Measurements from ENCODE around the gene FHIT. TPM values are rescaled to one million over a fixed set of nuclear protein-coding genes. Genes with fewer than 3 reads are reported as not detected.
"Not testable (repeated sequence)": the region's sequence is repeated elsewhere in the genome, so short reads cannot be mapped to it uniquely, and the experiment has no call there.

Gene FHIT
- total RNA-seq, 1 experiment from 2014 or later: 0.39 TPM

DNA sequence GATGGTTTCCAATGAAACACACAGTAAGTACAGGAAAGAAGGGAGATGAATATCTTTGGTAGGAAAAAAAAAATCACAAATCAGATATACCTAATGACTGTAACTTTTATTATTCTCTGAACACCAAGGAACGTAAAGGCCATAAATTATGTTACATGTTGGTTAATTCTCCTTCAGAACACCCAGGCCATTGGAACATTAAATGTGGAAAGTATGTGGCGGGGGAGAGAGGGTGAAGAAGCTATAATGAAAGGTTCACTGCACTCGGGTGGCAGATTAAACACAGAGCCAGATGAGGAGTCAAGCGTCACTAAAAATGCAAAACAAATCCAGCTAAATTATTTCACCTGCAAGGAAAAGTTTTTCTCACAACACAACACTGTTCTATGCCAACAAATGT lies 193.8 kb downstream of the FHIT start:
- no peak for DNase-seq (ENCODE audit: low read depth)

DNA sequence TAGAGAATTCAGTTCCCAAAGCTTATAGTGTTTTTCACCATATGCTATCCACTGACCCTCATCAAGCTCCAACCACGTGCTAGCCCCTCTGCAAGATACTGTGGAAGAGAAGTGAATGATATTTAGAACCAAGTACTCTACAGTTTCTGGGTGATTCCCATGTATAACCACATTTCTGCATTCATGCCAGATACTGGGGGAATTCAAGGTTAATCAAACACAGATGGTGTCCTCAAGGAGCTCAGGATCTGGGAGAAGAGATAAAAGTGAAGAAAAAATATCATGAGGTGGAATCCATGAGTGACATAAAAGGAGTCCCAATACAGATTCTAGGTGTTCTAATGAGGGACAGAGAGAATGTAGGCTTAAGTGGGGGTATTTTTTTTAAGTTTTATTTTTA lies 195.8 kb downstream of the FHIT start:
- no peak for DNase-seq (ENCODE audit: low read depth)

DNA sequence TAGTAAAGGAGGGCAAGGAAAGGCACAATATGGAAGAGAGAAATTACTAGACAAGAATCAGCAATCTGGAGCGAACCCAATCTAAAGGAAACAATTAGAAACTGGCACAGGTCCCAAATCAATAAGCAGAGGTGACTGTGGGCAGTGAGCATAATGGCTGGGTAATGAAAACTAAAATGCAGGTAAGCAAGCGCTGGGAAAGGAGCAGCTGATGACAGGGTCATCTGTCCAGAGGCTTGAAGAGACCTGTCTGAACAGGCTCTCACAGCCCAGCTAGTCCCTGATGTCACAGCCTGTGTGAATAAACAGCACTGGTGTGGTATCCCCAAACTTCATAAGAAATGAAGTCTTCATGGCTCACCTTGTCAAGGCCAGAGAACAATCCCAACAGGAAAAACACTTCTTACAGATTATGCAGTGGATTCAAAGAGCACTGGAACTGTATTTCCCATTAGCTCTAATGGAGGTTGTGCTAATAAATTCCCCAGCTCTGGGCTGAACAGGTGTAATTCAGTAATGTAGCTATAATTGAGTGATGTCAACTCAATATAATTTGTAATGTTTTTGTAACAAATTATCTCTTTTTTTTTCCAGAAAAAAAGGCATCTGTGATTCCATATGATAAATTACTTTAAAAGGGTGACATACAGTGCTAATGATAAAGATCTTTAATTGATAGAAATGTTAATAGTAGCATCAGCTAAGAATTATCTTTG lies 197.3 kb downstream of the FHIT start:
- DNase-seq (ENCODE audit: low read depth): no peak

DNA sequence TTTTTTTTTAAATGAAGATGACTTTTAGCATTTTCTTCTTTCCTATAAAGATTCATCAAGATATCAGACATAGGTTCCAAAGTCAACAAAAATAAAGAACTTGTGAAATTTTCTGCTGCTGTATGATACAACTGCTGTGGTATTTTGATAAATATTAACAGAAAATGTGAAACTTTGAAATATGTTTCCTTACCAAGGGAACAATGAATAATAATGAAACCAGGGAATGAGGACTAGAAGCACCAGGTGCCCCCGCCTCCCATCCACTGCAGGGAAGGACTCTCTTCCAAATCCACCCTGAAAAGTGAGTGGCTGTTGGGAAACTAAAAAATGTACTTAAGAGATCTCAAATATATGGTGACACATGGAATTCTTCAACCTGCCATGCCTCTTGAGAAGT lies 198.4 kb downstream of the FHIT start:
- DNase-seq (ENCODE audit: low read depth): no peak

DNA sequence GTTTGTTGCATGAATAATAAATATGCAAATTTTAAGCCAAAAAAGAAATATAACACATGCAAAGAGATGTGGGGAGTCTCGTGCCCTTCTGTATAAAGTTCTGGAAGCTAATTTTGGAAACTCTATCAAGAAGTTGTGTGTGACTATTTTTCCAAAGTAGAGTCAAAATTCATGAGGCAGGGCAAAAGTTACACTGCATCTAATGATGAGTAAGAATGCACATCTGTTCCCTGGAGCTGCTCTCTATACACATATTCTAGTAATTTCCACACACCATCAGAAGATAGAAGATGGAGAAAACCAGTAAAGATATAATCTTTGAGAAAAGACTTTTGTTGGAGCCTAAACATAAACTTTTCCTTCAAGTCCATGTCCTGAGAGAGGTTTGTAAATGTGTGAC lies 199.6 kb downstream of the FHIT start:
- no peak for DNase-seq (ENCODE audit: low read depth)

DNA sequence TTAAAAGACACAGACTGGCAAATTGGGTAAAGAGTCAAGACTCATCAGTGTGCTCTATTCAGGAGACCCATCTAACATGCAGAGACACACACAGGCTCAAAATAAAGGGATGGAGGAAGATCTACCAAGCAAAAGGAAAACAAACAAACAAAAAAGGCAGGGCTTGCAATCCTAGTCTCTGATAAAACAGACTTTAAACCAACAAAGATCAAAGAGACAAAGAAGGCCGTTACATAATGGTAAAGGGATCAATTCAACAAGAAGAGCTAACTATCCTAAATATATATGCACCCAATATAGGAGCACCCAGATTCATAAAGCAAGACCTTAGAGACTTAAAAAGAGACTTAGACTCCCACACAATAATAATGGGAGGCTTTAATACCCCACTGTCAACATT lies 206.1 kb downstream of the FHIT start:
- not testable (repeated sequence) for DNase-seq (ENCODE audit: low read depth)

DNA sequence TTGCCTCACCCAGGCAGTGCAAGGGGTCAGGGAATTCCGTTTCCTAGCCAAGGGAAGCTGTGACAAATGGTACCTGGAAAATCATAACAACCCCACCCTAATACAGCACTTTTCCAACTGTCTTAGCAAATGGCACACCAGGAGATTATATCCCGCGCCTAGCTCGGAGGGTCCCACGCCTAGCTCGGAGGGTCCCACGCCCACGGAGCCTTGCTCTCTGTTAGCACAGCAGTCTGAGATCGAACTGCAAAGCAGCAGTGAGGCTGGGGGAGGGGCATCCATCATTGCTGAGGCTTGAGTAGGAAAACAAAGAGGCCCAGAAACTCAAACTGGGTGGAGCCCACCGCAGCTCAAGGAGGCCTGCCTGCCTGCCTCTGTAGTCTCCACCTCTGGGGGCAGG lies 208.1 kb downstream of the FHIT start:
- no peak for DNase-seq (ENCODE audit: low read depth)

DNA sequence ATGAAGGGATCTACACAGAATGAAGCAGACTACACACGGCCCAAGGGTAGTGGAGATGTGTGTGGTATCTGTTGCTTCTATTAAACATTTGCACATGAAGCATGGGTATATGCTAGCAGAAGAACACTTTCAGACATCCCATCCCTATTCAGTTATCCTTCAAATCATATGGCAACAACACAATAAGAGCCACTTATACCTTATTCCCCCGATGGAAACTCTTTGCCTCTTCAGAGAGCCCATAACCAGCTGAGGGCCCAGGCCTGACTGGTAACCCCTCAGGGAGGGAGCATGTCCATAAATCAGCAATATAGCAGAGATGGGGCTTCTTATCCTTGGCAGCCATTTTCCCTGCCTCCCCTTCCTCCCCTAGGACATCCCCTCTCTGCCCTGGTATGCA lies 210.6 kb downstream of the FHIT start:
- no peak for DNase-seq (ENCODE audit: low read depth)

DNA sequence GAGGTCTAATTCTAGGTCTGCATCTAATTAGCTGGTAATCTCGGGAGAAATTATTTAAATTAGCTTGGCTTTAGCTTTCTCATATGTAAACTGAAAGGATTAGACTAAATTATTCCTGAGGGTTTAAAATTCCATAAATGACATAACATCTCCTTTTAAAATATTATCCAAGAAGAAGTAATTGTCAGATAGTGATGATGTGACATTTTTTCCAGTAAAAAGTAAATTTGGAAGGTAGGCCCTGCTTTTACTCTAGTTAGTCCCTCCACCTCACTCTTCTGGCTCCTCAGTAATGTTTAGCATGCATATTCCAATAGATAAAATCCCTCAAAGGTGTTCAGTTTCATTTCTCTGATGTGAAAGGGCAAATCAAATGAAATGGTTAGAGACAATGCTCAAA lies 215.7 kb downstream of the FHIT start:
- DNase-seq (ENCODE audit: low read depth): no peak

DNA sequence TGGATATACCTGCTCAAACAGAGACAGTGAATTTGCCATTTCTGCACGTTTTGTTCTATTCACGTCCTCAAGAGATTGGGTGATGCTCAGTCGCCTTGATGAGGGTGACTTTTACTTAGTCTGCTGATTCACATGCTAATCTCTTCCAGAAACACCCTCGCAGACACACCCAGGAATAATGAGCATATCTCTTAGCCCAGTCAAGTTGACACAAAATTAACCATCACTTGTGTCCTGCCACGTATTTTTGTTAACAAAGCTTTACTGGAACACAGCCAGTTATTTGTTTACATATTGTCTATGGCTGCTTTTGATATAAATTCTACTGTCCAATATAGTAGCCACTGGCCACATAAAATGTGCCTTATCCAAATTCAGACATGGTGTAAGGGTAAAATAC lies 218.3 kb downstream of the FHIT start:
- no peak for DNase-seq (ENCODE audit: low read depth)

DNA sequence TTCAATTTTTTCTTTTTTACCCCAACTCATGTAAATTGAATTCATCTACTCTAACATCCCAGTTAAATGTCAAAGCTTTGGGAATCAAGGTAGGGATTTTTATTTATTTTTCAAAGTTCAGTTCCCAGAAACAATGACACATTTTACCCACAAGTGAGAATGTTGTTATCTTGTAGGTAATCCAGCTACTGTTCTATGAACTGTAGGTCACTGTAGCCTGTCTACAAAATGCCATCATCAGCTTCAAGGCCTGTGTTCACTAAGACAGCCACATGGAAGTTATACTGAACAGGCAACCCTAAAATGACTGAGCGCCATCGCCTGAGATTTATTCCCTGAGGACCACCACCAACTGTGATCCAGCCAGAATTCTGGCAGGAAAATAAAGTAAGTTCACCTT lies 219.7 kb downstream of the FHIT start:
- DNase-seq (ENCODE audit: low read depth): no peak

DNA sequence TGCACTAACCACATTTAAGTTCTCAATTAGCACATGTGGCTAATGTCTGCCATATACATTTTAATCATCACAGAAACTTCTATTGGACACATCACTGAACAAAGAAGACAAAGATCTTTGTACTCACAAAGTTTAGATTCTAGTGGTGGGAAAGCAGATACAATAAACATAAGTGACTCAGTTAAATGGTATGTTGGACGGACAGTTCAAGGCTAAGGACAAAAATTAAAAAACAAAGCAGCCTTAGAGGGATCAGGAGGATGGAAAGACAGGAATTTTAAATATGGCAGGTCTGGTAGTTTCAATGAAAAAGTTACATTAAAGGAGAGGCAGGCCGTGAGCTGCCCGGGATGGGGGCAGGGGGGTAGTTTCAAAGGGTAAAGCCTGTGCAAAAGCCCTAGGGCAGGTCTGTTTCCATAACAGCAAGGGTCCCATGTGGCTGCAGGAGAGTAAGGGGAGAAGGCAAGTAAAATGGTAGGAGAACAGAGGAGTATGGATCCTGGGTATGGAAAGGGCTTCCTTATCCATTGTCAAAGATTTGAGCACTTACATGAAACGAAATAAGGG lies 220.7 kb downstream of the FHIT start:
- DNase-seq (ENCODE audit: low read depth): peak; percentile 26

DNA sequence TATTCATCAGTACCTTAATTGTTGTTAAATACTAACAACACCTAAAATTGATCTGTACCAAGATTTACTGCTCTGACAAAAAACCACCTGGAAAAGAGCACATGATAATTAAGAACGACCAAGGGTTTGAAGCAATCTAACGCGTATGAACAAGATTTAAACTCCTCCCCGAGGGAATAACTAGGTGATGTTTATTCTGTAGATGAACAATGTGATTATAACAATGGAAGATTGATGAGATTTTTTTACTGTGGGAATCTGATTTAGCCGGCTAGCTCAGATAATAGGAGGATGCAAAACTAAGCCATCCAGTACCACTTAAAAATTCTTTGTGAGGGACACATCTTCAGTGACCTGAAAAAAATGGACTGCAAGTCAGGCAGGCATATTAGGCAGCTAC lies 222.1 kb downstream of the FHIT start:
- no peak for DNase-seq (ENCODE audit: low read depth)

DNA sequence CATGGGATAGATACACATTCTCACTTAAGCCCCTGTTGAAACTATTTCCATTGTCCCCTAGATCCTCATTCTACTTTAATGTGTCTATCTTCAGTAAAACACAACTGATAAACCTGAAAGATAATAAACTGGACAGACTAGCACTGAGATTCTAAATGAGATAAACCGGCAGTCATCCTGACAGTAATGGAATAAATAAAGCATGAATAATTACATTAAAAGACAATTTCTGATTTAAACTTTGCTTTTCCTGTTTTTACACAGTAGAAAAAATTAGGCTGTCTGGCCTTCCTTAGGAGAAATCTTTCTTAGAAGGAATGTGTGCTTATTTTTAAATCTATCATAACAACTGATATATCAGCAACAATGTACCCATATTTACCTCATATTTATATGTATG lies 232.4 kb downstream of the FHIT start:
- no peak for DNase-seq (ENCODE audit: low read depth)

DNA sequence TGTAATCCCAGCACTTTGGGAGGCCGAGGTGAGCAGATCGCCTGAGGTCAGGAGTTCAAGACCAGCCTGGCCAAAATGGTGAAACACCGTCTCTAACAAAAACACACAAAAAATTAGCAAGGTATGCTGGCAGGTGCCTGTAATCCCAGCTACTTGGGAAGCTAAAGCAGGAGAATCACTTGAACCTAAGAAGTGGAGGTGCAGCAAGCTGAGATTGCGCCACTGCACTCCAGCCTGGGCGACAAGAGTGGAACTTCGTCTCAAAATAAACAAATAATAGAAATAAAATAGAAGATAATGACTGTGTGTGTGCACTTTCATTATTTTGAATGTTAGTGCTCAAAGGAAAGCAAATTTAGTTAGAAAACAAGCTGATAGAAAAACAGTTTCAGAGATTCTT lies 234.2 kb downstream of the FHIT start:
- DNase-seq (ENCODE audit: low read depth): not testable (repeated sequence)

DNA sequence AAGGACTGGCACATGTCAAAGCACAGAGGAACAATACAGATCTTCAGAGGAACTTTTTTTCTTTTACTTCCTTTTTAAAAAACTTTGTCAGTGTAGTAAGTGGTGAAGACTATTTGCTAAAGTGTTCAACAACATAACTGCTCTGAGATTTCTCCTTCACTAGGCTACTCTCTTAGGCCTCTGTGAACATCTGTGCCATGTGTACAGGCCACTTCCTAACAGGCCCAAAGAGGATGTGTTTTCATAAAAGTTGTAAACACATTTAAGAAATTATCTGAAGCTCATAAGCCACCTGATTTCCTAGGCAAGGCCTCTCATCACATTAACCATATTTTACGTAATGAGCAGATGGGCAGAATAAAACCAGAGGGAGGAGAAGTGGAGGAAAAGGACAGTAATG lies 235.4 kb downstream of the FHIT start:
- no peak for DNase-seq (ENCODE audit: low read depth)

DNA sequence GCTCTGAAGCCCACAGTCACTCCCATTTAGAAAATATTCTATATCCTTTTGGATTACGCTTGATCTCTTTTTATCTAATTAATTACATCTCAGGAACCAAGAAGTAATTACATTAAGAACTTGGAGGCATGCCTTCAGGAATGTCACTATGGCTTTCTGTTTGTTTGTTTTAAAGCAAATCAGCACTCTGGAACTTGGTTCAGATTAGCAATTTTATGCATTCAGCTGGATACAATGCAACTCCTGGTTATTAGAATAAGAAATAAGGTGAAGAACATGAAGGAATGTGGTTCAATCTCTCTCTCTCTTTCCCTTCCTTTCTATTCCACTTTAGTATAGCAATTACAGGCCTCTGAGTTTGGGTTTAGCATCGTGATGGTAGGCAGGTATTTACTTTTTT lies 235.8 kb downstream of the FHIT start:
- DNase-seq (ENCODE audit: low read depth): no peak

DNA sequence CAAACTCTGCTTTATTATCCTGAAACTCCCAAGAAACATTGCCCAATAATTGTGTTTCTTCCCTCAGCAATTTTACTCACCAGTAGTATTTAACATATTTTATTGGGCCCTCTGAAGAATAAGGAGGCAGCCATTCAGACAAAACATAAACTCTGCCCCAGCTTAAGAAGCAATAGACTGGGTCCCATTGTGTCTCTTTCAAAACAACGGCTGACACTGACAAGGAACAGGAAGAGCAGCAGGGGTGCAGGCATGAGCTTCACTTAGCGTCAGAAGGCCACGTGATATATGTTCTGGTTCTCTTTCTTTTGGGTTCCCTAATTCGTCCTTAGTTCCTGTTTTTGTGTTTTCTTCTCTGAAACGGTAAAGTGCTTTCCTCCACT lies 242.3 kb downstream of the FHIT start:
- DNase-seq (ENCODE audit: low read depth): no peak

DNA sequence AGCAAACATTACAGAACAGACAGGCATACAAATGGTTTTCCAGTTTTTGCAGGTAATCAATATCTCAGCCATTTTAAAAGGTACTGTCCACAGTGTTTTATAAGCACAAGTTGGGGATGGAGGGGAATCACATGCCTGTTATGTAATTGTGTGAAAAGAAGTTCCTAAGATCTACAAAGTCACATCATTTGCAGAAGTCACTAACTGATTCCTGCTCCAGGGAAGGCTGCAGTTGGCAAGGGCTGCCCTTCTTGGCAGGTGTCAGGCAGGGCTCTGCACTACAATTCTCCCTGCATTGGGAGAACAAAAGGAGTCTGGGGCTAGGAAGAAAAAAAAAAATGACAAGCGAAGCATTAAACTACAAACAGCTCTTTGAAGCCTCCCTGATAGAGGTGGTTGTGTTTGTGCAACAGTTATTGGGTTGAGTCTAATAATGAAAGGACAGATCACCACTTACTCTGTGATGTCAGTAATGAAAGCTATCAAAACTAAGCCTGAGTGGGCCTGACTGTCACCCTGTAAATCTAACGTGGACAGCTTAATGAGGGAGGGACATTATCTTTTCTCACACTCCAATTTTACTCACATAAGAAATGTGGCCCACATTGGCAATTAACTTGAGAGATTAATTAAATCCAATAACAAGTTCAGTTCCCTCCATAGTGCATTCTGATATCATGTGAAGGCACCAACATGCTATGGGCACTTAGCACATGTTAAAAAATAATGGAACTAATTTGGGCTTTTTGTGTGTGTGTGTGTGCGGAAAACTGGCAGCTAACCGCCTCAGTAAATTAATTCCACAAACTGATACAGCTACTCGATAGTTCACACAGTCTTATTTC lies 242.9 kb downstream of the FHIT start:
- no peak for DNase-seq (ENCODE audit: low read depth)

DNA sequence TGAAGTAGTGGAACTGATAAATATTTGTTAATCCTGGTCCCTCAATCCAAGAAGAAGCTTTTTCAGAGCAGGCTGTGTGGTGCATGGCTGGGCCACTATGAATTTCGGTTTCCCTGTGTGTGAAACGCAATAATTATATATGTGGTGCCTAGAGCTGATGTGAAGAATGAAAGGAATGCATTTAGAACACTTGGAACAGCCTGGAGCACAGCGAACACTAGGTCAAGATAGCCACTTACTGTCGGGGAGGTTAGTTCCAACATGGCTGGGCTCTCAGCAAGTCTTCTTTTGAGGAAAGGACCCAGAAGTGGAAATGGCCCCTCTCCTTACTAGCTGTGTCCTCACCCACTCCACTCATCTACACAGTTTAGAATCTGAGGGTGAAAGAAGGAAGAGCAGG lies 245.7 kb downstream of the FHIT start:
- no peak for DNase-seq (ENCODE audit: low read depth)

DNA sequence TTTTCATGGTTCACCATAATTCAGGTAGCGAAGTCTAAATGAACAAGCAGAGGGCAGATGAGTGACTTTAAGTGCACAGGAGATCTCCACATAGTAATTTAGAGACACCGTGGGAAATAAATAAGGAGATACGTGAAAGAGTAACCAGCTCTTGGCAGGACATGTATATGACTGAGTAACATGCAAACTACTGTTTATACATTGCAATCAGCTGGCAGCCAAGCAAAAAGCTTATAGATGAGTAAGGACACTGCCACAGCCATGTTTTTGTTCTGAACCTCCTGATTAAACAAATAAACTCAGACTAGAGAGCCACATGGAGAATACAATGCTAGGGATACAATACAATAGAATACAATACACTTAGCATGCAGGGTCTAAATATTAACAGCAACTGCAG lies 252.4 kb downstream of the FHIT start:
- no peak for DNase-seq (ENCODE audit: low read depth)

DNA sequence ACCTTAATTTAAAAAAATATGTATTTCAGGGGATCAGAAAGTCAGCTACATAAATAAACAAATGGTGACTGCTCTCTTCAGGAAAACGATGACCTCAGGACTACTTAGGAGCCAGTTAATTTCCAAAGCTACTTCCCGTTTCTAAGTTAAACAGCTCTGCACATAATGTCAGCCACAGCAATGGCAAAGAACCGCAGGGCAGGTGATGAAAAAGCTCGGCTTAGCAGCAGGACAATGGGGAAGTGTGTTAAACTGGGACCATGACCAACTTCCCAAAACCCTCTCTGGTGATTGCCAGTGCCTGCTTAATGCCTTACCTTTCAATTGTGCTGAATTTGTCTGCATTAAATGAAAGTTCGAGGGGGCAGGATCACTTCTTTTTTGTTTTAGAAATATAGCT lies 258.9 kb downstream of the FHIT start:
- peak; percentile 4 for DNase-seq (ENCODE audit: low read depth)

DNA sequence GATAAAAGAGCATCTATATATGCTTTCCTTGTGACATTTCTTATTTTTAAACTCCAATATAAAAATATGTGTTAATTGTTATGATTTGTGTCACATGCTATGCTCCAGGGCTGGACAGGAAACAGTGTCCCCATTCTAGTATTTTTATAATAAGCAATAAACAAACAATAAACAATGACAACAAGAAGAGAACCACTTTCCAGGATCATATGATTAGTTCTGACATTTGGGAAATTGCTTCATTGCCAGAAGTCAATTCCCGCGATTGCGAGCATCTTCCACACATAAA lies 260.9 kb downstream of the FHIT start:
- no peak for DNase-seq (ENCODE audit: low read depth)

Measured in M059J (cell line).